Measurements from ENCODE around the gene STPG2. TPM values are rescaled to one million over a fixed set of nuclear protein-coding genes. Genes with fewer than 3 reads are reported as not detected.

STPG2 gene
- total RNA-seq, 2 donors from 2014 or later = 0.13 to 0.53 TPM

DNA sequence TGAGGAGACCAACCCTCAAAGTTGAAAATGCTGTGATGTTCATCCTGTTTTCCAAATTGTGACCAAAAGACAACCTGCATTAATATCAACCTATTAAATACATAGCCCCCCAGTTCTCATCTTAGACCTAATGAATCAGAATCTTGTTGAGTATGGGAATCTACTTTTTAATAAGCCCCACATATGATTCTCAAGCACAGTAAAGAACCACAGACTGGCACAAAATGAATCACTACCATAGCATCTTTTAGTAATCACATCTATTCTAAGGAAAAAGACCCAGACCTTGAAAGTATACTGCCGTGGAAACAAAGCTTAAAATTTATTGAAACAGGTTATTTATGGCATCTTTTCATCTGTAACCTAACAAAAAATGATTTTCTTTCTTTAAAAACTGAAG is 152.9 kb downstream of the STPG2 start:
- Mint-ChIP-seq H3K9me3 (peaks cover 26% of the 10 kb centered on the region), H3K27ac (no peak overlapping the region), H3K4me1 (no peaks in the 10 kb centered on the region), H3K36me3 (ENCODE audit: low read depth) (peaks cover 2% of the 10 kb centered on the region), H3K4me3 (no peak overlapping the region), H3K27me3 (ENCODE audit: insufficient read depth) (no peaks in the 10 kb centered on the region)
- 100% methylated on average over 1 of the region's 1 CpG; no CpG with 5 or more reads in 1 of the 2 experiments for WGBS, 2 experiments (ENCODE audit: insufficient coverage in 1 of 2, insufficient read length in 1 of 2)
- TF ChIP-seq, protein P1, sequence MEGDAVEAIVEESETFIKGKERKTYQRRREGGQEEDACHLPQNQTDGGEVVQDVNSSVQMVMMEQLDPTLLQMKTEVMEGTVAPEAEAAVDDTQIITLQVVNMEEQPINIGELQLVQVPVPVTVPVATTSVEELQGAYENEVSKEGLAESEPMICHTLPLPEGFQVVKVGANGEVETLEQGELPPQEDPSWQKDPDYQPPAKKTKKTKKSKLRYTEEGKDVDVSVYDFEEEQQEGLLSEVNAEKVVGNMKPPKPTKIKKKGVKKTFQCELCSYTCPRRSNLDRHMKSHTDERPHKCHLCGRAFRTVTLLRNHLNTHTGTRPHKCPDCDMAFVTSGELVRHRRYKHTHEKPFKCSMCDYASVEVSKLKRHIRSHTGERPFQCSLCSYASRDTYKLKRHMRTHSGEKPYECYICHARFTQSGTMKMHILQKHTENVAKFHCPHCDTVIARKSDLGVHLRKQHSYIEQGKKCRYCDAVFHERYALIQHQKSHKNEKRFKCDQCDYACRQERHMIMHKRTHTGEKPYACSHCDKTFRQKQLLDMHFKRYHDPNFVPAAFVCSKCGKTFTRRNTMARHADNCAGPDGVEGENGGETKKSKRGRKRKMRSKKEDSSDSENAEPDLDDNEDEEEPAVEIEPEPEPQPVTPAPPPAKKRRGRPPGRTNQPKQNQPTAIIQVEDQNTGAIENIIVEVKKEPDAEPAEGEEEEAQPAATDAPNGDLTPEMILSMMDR (conservative IDR thresholded peaks at IDR 0.05) = no peak
- no peaks in the 10 kb centered on the region for H3K4me1 ChIP-seq (ENCODE audit: control insufficient read depth, insufficient read depth, low read length)
- H3K27ac ChIP-seq (ENCODE audit: low read depth, low read length) = no peak overlapping the region
- no peaks in the 10 kb centered on the region for H3K9me3 ChIP-seq (ENCODE audit: control insufficient read depth, low read length)
- no peaks in the 10 kb centered on the region for H3K27me3 ChIP-seq (ENCODE audit: control insufficient read depth, insufficient read depth, low read length, poor library complexity, severe bottlenecking)
- H3K4me3 ChIP-seq (ENCODE audit: low read length) = no peak overlapping the region
- H3K36me3 ChIP-seq (ENCODE audit: control insufficient read depth, insufficient read depth, low read length) = no peaks in the 10 kb centered on the region
- H3K9ac ChIP-seq (ENCODE audit: extremely low read depth, low read length, poor library complexity, severe bottlenecking) = no peak overlapping the region
- no peak for DNase-seq

- Histone ChIP-seq H3K36me3 (ENCODE audit: control insufficient read depth, insufficient read depth, low read length) (no peaks in the 10 kb centered on the region), H3K4me1 (ENCODE audit: control insufficient read depth, insufficient read depth, low read length) (no peaks in the 10 kb centered on the region), H3K9me3 (ENCODE audit: control insufficient read depth, low read length) (no peaks in the 10 kb centered on the region), H3K9ac (ENCODE audit: extremely low read depth, low read length, poor library complexity, severe bottlenecking) (no peak overlapping the region), H3K27me3 (ENCODE audit: control insufficient read depth, insufficient read depth, low read length, poor library complexity, severe bottlenecking) (no peaks in the 10 kb centered on the region), H3K4me3 (ENCODE audit: low read length) (no peak overlapping the region), H3K27ac (ENCODE audit: low read depth, low read length) (no peak overlapping the region)
- TF ChIP-seq, protein P1 (conservative IDR thresholded peaks at IDR 0.05) = peak; percentile 84
- Mint-ChIP-seq H3K27me3 (ENCODE audit: insufficient read depth) (no peaks in the 10 kb centered on the region), H3K27ac (no peak overlapping the region), H3K4me3 (no peak overlapping the region), H3K4me1 (no peaks in the 10 kb centered on the region), H3K36me3 (ENCODE audit: low read depth) (no peaks in the 10 kb centered on the region), H3K9me3 (peaks cover 9% of the 10 kb centered on the region)
- WGBS, 2 experiments (ENCODE audit: insufficient coverage in 1 of 2, insufficient read length in 1 of 2) = 0% methylated on average over 1 of the region's 2 CpGs; no CpG with 5 or more reads in 1 of the 2 experiments
- DNase-seq = no peak
Observed at GRCh38 chr4:97987019-97987648, 156.1 kb downstream of the STPG2 start.

DNA sequence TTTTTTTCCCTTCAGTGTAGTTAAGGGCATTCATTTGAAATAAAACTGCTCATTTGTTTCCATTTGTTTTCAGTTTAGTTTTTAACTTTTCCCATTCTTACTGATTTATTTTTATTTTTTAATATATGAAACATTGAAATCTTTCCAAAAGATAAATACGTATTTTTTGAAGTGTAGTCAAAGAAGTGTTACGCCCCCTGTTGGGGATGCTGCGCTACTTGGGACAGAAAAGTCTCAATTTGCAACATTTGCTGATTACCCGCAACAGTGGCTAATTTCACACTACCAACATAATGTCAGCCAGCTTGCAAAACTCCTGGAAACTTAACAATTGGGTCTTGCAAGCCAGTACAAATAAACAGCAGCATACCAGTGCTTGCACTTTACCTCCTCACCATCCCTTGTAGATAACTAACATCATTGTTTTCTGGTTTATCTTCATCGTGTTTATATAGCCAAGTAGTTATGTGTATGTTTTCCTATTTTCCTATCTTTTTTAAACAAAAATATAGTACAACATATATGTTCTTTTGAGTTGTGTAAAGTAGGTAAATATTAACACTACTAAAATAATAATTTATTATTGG is 158.6 kb downstream of the STPG2 start:
- Histone ChIP-seq H3K27ac (ENCODE audit: low read depth, low read length) (no peak overlapping the region), H3K4me3 (ENCODE audit: low read length) (no peak overlapping the region), H3K36me3 (ENCODE audit: control insufficient read depth, insufficient read depth, low read length) (no peaks in the 10 kb centered on the region), H3K9me3 (ENCODE audit: control insufficient read depth, low read length) (no peaks in the 10 kb centered on the region), H3K27me3 (ENCODE audit: control insufficient read depth, insufficient read depth, low read length, poor library complexity, severe bottlenecking) (no peaks in the 10 kb centered on the region), H3K9ac (ENCODE audit: extremely low read depth, low read length, poor library complexity, severe bottlenecking) (no peak overlapping the region), H3K4me1 (ENCODE audit: control insufficient read depth, insufficient read depth, low read length) (no peaks in the 10 kb centered on the region)
- Mint-ChIP-seq H3K27ac (no peak overlapping the region), H3K27me3 (ENCODE audit: insufficient read depth) (no peaks in the 10 kb centered on the region), H3K9me3 (no peaks in the 10 kb centered on the region), H3K4me1 (no peaks in the 10 kb centered on the region), H3K36me3 (ENCODE audit: low read depth) (no peaks in the 10 kb centered on the region), H3K4me3 (no peak overlapping the region)
- TF ChIP-seq, protein P1 (conservative IDR thresholded peaks at IDR 0.05) = peak; percentile 83
- WGBS, 2 experiments (ENCODE audit: insufficient coverage in 1 of 2, insufficient read length in 1 of 2) = 76 to 100% methylated on average over 2 to 4 of the region's 5 CpGs
- DNase-seq = peak; percentile 70
